Measurements from ENCODE around the gene CAV1.

CAV1 gene

DNA sequence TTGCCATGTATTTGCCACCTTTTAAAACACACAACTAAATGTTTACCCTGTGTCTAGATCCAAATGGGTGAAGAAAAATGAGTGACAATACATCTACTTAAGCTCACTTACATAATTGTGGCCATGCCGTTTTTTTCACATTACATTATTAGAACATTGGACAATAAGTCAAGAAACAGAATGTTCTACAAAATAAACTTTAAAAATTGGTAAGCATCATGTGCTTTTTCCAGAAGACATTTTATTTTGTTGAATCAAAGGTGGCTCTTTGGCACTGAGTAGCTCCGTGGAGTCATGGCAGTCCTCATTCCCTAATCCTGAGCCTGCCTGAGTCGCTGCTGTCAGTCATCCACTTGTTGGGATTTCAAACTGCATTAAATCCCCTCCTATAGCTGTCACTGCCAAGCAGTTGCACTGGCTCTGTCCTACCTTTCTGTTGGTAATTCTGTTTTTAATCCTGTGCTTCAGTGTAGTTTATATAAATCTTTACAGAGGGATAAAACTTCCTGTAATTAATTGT is 32.3 kb downstream of the CAV1 start:
- Histone ChIP-seq H3K27ac (ENCODE audit: low read length) (peak overlapping the region; percentile 82), H3K4me1 (ENCODE audit: control insufficient read depth, insufficient read depth, low read length) (peaks cover 45% of the 10 kb centered on the region)

DNA sequence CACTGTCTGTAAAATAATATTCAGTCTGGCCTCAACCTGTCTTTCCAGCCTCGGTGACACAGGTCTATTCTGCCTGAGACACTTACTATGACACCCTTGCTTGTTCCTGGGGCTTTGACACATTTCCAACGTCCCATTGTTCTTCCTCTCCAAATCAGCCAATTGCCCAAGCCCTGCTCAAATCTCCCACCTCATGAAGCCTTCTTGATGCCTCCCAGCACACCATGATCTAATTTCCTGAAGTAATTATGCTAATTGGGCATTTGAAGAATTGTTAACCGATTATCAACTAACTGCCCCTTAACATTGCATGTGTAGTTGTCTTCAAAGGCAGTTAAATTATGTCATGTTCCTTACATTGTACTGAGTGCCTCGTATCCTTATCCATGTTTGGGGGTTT is 33.1 kb downstream of the CAV1 start:
- Histone ChIP-seq H3K36me3 (ENCODE audit: control insufficient read depth in 2 of 2, insufficient read depth in 2 of 2, low read length in 2 of 2) (peaks cover 4 to 5% of the 10 kb centered on the region in 2 donors), H3K4me1 (ENCODE audit: control insufficient read depth, insufficient read depth, low read length) (peaks cover 39% of the 10 kb centered on the region), H3K9me3 (ENCODE audit: control insufficient read depth in 2 of 2, low read length in 2 of 2) (no peaks in the 10 kb centered on the region), H3K27ac (ENCODE audit: low read length) (peak overlapping the region; percentile 82), H3K27me3 (ENCODE audit: control insufficient read depth in 1 of 2, insufficient read depth in 2 of 2, low read length in 2 of 2) (no peaks in the 10 kb centered on the region), H3K9ac (ENCODE audit: low read length in 2 of 2) (no peak overlapping the region), H3K4me3 (ENCODE audit: low read length in 2 of 2) (no peak overlapping the region)

More for the DNA sequence above, 32.3 kb downstream of the CAV1 start:
- Histone ChIP-seq H3K9ac (ENCODE audit: low read length in 2 of 2) (no peak overlapping the region), H3K4me3 (ENCODE audit: low read length in 2 of 2) (no peak overlapping the region), H3K9me3 (ENCODE audit: control insufficient read depth in 2 of 2, low read length in 2 of 2) (no peaks in the 10 kb centered on the region), H3K27me3 (ENCODE audit: control insufficient read depth in 1 of 2, insufficient read depth in 2 of 2, low read length in 2 of 2) (no peaks in the 10 kb centered on the region), H3K36me3 (ENCODE audit: control insufficient read depth in 2 of 2, insufficient read depth in 2 of 2, low read length in 2 of 2) (peaks cover 4 to 5% of the 10 kb centered on the region in 2 donors)

DNA sequence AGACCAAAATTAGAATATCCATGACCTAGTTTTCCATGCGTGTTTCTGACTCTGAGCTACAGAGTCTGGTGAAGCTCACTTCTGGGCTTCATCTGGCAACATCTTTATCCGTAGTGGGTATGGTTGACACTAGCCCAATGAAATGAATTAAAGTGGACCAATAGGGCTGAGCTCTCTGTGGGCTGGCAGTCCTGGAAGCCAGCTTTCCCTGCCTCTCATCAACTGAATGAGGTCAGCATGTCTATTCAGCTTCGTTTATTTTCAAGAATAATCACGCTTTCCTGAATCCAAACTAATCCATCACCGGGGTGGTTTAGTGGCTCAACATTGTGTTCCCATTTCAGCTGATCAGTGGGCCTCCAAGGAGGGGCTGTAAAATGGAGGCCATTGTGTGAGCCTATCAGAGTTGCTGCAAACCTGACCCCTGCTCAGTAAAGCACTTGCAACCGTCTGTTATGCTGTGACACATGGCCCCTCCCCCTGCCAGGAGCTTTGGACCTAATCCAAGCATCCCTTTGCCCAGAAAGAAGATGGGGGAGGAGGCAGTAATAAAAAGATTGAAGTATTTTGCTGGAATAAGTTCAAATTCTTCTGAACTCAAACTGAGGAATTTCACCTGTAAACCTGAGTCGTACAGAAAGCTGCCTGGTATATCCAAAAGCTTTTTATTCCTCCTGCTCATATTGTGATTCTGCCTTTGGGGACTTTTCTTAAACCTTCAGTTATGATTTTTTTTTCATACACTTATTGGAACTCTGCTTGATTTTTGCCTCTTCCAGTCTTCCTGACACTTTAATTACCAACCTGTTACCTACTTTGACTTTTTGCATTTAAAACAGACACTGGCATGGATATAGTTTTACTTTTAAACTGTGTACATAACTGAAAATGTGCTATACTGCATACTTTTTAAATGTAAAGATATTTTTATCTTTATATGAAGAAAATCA is 35.5 kb downstream of the CAV1 start:
- peak overlapping the region in 1 of 2 donors; percentile 31 for H3K9ac ChIP-seq (ENCODE audit: low read length in 2 of 2)
- H3K9me3 ChIP-seq (ENCODE audit: control insufficient read depth in 2 of 2, low read length in 2 of 2): no peaks in the 10 kb centered on the region
- no peaks in the 10 kb centered on the region for H3K27me3 ChIP-seq (ENCODE audit: control insufficient read depth in 1 of 2, insufficient read depth in 2 of 2, low read length in 2 of 2)
- peak overlapping the region; percentile 82 for H3K27ac ChIP-seq (ENCODE audit: low read length)
- H3K4me3 ChIP-seq (ENCODE audit: low read length in 2 of 2): no peak overlapping the region
- peaks cover 4 to 5% of the 10 kb centered on the region in 2 donors for H3K36me3 ChIP-seq (ENCODE audit: control insufficient read depth in 2 of 2, insufficient read depth in 2 of 2, low read length in 2 of 2)
- peaks cover 26% of the 10 kb centered on the region for H3K4me1 ChIP-seq (ENCODE audit: control insufficient read depth, insufficient read depth, low read length)

DNA sequence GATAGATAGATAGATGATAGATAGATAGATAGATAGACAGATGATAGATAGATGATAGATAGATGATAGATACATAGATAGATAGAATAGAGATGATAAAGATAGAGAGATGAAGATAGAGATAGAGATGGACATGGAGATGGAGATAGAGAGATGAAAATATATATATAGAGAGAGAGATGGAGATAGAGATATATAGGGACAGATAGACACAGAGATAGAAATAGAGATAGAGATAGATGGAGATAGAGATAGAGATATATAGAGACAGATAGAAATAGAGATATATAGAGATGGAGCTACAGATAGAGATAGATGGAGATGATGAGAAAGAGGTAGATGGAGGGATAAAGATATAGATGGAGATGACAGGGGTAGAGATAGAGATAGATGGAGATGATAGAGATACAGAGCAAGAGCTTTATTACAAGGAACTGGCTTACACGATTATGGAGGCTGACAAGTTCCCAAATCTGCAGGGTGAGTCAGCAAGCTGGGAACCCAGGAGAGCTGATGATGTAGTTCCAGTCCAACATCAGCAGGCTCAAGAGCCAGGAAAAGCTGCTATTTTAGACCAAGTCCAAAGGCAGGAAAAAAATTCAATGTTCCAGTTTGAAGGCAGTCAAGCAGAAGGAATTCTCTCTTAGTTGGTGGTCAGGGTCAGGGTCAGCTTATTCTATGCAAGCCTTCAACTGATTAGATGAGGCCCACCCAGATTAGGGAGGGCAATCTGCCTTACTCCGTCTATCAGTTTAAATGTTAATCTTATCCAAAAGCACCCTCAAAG is 37.1 kb downstream of the CAV1 start:
- no peak overlapping the region for H3K4me3 ChIP-seq (ENCODE audit: low read length in 2 of 2)
- H3K36me3 ChIP-seq (ENCODE audit: control insufficient read depth in 2 of 2, insufficient read depth in 2 of 2, low read length in 2 of 2): peaks cover 4 to 5% of the 10 kb centered on the region in 2 donors
- no peak overlapping the region for H3K9ac ChIP-seq (ENCODE audit: low read length in 2 of 2)
- H3K27ac ChIP-seq (ENCODE audit: low read length): peak overlapping the region; percentile 82
- H3K9me3 ChIP-seq (ENCODE audit: control insufficient read depth in 2 of 2, low read length in 2 of 2): no peaks in the 10 kb centered on the region
- no peaks in the 10 kb centered on the region for H3K27me3 ChIP-seq (ENCODE audit: control insufficient read depth in 1 of 2, insufficient read depth in 2 of 2, low read length in 2 of 2)
- H3K4me1 ChIP-seq (ENCODE audit: control insufficient read depth, insufficient read depth, low read length): peaks cover 25% of the 10 kb centered on the region

DNA sequence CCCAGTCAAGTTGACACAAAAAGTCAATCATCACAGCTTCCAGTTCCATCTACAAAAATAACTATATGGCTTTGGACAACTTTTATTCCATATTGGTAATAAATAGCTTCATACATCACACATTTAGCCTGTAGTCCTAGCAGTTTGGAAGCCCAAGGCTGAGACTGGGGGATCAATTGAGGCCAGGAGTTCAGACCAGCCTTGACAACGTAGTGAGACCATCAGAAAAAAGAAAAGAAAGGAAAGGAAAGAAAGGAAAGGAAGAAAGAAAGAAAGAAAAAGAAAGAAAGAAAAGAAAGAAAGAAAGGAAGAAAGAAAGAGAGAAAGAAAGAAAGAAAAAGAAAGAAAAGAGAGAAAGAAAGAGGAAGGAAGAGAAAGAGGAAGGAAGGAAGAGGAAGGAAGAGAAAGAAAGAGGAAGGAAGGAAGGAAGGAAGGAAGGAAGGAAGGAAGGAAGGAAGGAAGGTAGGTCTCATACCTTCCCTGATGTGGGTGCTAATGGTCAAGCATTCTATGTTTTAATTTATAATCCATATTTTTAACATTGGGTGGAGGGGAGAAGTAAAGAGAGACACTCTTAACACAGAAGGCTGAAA is 37.8 kb downstream of the CAV1 start:
- no peak overlapping the region for H3K27ac ChIP-seq (ENCODE audit: low read length)
- H3K4me3 ChIP-seq (ENCODE audit: low read length in 2 of 2): no peak overlapping the region
- H3K9me3 ChIP-seq (ENCODE audit: control insufficient read depth in 2 of 2, low read length in 2 of 2): no peaks in the 10 kb centered on the region
- no peaks in the 10 kb centered on the region for H3K27me3 ChIP-seq (ENCODE audit: control insufficient read depth in 1 of 2, insufficient read depth in 2 of 2, low read length in 2 of 2)
- no peak overlapping the region for H3K9ac ChIP-seq (ENCODE audit: low read length in 2 of 2)
- peaks cover 4 to 5% of the 10 kb centered on the region in 2 donors for H3K36me3 ChIP-seq (ENCODE audit: control insufficient read depth in 2 of 2, insufficient read depth in 2 of 2, low read length in 2 of 2)
- peaks cover 17% of the 10 kb centered on the region for H3K4me1 ChIP-seq (ENCODE audit: control insufficient read depth, insufficient read depth, low read length)

DNA sequence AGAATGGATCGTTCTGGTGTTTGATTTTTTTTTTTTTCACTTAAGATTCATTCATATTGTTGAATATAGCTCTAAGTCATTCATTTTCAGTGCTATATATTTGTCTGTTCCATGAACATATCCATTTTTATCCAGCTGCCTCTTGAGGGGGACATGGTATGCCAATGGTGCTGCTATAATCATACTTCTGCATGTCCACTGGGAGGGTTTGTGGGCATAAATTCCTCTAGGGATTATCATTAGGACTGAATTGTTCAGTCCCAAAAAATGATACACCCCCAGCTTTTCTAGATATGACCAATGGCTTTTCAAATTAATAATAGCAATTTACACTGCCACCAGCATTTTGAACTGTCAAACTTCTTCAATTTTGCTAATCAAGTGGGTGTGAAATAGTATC is 41.1 kb downstream of the CAV1 start:
- Histone ChIP-seq H3K9me3 (ENCODE audit: control insufficient read depth in 2 of 2, low read length in 2 of 2) (no peaks in the 10 kb centered on the region), H3K4me1 (ENCODE audit: control insufficient read depth, insufficient read depth, low read length) (peaks cover 3% of the 10 kb centered on the region), H3K27me3 (ENCODE audit: control insufficient read depth in 1 of 2, insufficient read depth in 2 of 2, low read length in 2 of 2) (no peaks in the 10 kb centered on the region), H3K36me3 (ENCODE audit: control insufficient read depth in 2 of 2, insufficient read depth in 2 of 2, low read length in 2 of 2) (no peaks in the 10 kb centered on the region), H3K9ac (ENCODE audit: low read length in 2 of 2) (no peak overlapping the region), H3K27ac (ENCODE audit: low read length) (no peak overlapping the region), H3K4me3 (ENCODE audit: low read length in 2 of 2) (no peak overlapping the region)

DNA sequence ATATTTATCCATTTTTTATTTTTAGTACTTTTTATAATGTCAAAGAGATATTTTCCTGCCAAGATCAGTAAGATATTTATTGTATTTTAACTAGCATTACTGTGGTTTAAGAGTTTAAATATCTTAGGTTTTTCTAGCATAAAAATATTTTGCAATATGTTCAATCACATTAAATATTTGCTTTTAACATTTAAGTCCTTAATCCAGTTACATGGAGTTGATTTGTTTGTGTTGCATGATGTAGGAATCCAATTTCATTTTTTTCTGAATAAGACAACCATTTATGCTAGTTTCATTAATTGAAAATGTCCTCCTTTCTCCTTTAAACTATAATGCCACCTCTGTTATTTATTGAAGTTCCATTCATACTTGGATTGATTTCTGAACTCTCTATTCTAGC is 41.8 kb downstream of the CAV1 start:
- H3K9ac ChIP-seq (ENCODE audit: low read length in 2 of 2): no peak overlapping the region
- H3K9me3 ChIP-seq (ENCODE audit: control insufficient read depth in 2 of 2, low read length in 2 of 2): no peaks in the 10 kb centered on the region
- no peak overlapping the region for H3K4me3 ChIP-seq (ENCODE audit: low read length in 2 of 2)
- no peaks in the 10 kb centered on the region for H3K36me3 ChIP-seq (ENCODE audit: control insufficient read depth in 2 of 2, insufficient read depth in 2 of 2, low read length in 2 of 2)
- no peak overlapping the region for H3K27ac ChIP-seq (ENCODE audit: low read length)
- peaks cover 3% of the 10 kb centered on the region for H3K4me1 ChIP-seq (ENCODE audit: control insufficient read depth, insufficient read depth, low read length)
- no peaks in the 10 kb centered on the region for H3K27me3 ChIP-seq (ENCODE audit: control insufficient read depth in 1 of 2, insufficient read depth in 2 of 2, low read length in 2 of 2)

DNA sequence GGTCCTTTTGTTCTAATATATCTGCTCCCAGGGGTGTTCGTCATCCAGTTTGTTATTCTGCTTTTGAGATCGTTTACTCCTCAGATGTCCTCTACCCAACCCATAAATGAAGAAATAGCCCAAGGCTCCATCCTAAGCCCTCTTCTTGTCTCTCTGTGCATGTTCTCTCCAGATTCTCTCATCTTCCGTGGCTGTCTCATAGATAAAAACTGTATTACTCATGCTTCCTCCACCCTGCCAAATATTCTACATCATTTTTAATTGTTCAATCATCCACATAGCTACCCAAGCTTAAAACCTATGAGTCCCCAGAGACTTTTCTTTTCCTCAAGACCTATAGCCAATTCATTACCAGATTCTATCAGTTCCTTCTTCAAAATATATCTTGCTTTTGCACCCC is 44.9 kb downstream of the CAV1 start:
- no peak overlapping the region for H3K27ac ChIP-seq (ENCODE audit: low read length)
- H3K36me3 ChIP-seq (ENCODE audit: control insufficient read depth in 2 of 2, insufficient read depth in 2 of 2, low read length in 2 of 2): no peaks in the 10 kb centered on the region
- H3K4me1 ChIP-seq (ENCODE audit: control insufficient read depth, insufficient read depth, low read length): peaks cover 3% of the 10 kb centered on the region
- no peak overlapping the region for H3K4me3 ChIP-seq (ENCODE audit: low read length in 2 of 2)
- H3K9ac ChIP-seq (ENCODE audit: low read length in 2 of 2): no peak overlapping the region
- no peaks in the 10 kb centered on the region for H3K9me3 ChIP-seq (ENCODE audit: control insufficient read depth in 2 of 2, low read length in 2 of 2)
- H3K27me3 ChIP-seq (ENCODE audit: control insufficient read depth in 1 of 2, insufficient read depth in 2 of 2, low read length in 2 of 2): no peaks in the 10 kb centered on the region

DNA sequence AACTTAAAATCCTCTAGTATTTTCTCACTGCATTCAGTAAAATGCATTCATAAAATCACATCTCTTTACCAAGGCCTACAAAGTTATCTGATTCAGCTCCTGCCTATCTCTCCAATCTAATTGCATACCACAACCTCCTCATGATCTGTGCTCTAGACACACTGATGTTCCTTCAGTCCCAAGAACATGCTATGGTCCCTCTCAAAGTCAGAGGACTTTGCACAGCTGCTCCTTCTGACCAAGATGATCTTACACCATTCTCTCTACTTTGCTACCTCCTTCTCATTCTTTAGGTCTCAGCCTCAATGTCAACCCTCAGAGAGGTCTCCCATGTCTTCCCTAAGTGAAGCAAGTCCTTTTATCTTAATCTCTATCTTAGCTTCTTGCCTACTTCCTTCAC is 45.5 kb downstream of the CAV1 start:
- H3K27me3 ChIP-seq (ENCODE audit: control insufficient read depth in 1 of 2, insufficient read depth in 2 of 2, low read length in 2 of 2): no peaks in the 10 kb centered on the region
- no peak overlapping the region for H3K4me3 ChIP-seq (ENCODE audit: low read length in 2 of 2)
- H3K4me1 ChIP-seq (ENCODE audit: control insufficient read depth, insufficient read depth, low read length): peaks cover 3% of the 10 kb centered on the region
- H3K9ac ChIP-seq (ENCODE audit: low read length in 2 of 2): no peak overlapping the region
- H3K36me3 ChIP-seq (ENCODE audit: control insufficient read depth in 2 of 2, insufficient read depth in 2 of 2, low read length in 2 of 2): no peaks in the 10 kb centered on the region
- no peak overlapping the region for H3K27ac ChIP-seq (ENCODE audit: low read length)
- H3K9me3 ChIP-seq (ENCODE audit: control insufficient read depth in 2 of 2, low read length in 2 of 2): no peaks in the 10 kb centered on the region

DNA sequence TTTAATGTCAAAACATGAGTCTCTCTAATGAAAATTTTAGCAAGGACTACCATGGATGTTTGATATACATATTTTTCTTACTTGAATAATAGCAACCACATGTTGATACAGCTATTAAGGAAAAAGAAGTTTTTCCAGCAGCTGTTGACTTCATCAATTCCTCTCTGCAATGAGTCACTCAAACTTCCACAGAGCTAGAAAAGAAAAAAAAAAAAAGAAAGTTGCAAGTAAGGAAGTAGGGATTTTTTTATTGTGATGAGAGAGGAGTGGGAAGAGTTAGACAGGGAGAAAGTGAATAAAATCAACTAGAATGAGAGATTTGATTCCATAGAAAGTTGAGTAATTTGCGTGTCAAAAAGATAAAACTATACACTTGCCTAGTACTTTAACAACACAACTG is 46.2 kb downstream of the CAV1 start:
- H3K36me3 ChIP-seq (ENCODE audit: control insufficient read depth in 2 of 2, insufficient read depth in 2 of 2, low read length in 2 of 2): no peaks in the 10 kb centered on the region
- H3K4me1 ChIP-seq (ENCODE audit: control insufficient read depth, insufficient read depth, low read length): peaks cover 3% of the 10 kb centered on the region
- no peak overlapping the region for H3K27ac ChIP-seq (ENCODE audit: low read length)
- no peak overlapping the region for H3K4me3 ChIP-seq (ENCODE audit: low read length in 2 of 2)
- H3K27me3 ChIP-seq (ENCODE audit: control insufficient read depth in 1 of 2, insufficient read depth in 2 of 2, low read length in 2 of 2): no peaks in the 10 kb centered on the region
- no peaks in the 10 kb centered on the region for H3K9me3 ChIP-seq (ENCODE audit: control insufficient read depth in 2 of 2, low read length in 2 of 2)
- no peak overlapping the region for H3K9ac ChIP-seq (ENCODE audit: low read length in 2 of 2)

All from stomach smooth muscle (tissue), 2 donors.